Activated CD4-positive, CD25-positive, alpha-beta regulatory T cell (primary cell): Measurements from ENCODE around the gene NPC2.
"Not testable (repeated sequence)": the region's sequence is repeated elsewhere in the genome, so short reads cannot be mapped to it uniquely, and the experiment has no call there.

Experiments
- DNase-seq, 4 experiments: peaks; one replicate each; lab custom pipeline; 2025; lab: John Stamatoyannopoulos, UW

Gene NPC2

GRCh38 chr14:74469548-74470518 is 23.3 kb downstream of the NPC2 start:
- DNase-seq = no peak

GRCh38 chr14:74468513-74468912 is 24.6 kb downstream of the NPC2 start:
- DNase-seq = no peak

DNA sequence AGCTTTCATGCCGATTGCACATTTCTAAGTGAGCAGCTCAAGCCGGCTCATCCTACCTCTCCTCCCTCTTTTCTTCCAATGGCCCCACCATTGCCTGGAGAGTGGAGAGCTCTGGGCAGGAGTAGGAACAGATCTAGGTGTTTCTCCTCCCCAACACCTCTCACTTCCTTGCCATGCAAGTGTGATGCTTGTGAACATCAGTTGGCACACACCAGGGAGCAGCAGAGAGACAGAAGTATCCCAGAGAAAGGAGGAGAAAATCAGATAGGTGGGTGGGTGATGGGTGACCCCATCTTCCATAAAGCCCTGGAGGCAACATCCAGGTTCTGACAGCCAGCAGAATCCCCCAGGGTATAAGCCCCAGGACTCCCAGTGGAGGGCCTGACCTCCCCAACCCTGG is 27.8 kb downstream of the NPC2 start:
- DNase-seq = no peak

DNA sequence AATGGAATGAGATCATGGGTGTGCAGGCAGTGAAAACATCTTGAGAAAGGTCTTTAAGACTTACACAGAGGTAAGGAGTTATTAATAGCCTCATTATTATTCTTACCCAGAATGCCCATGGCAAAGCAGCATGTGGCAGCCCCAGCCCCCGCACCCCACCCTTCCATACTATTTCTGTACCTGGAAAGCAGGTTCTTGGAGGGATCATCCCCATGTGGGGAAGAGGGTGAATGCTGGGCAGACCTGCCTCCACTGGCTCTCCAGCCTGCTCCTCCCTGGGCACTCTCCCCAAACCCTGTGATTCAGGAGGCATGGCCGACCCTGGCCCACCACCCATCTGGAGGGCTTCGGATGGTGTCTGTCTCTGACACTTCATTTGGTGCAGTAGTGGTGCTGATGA is 28.3 kb downstream of the NPC2 start:
- DNase-seq = no peak

DNA sequence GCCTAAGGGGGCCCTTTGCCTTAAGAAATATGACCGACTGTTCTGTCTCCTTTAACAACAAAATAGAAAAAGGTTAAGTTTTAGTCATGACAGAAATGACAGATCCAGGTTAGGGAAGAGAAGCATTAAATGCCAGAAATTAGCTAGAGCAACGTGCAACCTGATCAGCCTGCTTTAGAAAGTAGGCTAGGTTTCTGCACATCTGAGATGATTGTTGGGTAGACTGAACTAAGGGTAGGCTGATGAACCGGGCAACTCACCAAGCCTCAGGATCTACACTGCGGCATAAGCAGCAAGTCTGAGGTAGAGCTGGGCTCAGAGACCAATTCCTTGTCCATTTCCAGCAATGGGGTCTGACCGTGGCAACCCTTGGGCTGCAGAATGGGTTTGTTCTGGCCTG is 29.4 kb downstream of the NPC2 start:
- no peak for DNase-seq

- no peak for DNase-seq
These were observed 30.1 kb downstream of the NPC2 start for GRCh38 chr14:74462993-74463392.

DNA sequence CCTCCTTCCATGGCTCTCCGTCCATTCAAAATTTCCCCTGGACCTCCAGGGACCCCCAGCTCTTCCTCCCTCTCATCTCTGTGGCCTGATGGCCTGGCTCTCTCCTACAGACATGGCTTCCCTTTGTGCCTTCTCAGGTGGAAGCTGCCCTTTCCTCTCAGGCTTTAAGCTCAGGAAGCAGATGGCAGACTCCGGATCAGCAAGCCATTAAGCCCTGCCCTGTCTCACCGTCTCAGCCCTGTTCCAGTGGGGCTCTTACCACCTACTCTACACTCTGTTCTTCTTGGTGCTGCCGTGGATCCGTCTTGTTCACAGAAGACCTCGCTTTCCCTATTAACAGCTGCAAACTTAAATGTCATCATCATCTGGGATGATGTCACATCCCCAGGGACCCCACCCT is 33.1 kb downstream of the NPC2 start:
- no peak for DNase-seq

GRCh38 chr14:74459289-74459946 is 33.7 kb downstream of the NPC2 start:
- peak in 2 of 4 experiments; percentile 2 to 7 for DNase-seq

DNA sequence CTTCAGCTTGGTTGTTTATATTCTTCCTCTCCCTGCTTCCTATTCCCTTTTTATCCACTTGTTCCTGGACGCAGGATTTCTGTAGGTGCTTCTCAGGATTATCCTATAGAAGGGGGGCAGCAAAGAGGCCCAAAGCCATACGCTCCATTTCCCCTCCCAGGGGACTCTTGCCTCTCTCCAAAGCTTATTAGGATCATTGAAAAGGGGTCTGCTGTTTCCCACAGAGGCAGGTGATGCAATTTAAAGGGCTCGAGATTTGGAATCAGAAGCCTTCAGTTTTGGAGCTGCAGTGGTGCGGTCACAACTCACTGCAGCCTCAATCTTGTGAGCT is 35.6 kb downstream of the NPC2 start:
- no peak for DNase-seq

GRCh38 chr14:74456684-74457564 is 36.2 kb downstream of the NPC2 start:
- DNase-seq = no peak

DNA sequence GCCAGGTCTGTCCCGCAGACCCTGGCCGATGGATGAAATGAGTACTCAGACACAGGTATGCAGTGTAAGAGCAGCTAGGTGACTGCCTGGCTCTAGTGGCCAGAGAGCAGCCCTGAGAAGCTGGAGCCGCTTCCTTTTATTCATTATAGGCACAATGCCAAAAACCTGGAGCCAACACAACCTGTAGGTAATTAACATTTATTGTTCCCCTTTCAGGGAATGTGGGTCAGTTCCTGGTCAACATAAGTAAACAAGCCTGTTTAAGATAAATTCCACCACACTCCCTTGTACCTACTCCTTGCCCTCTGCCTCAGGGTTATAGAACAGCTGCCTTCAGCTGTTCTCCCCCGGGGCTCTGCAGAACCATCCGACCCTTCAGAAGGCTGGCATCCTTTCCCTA is 38.7 kb downstream of the NPC2 start:
- DNase-seq = not testable (repeated sequence)

GRCh38 chr14:74444866-74445265 is 48.2 kb downstream of the NPC2 start:
- no peak for DNase-seq

- no peak for DNase-seq
These were observed 50.3 kb downstream of the NPC2 start for GRCh38 chr14:74442757-74443156.

GRCh38 chr14:74441113-74441512 is 52.0 kb downstream of the NPC2 start:
- DNase-seq = no peak

DNA sequence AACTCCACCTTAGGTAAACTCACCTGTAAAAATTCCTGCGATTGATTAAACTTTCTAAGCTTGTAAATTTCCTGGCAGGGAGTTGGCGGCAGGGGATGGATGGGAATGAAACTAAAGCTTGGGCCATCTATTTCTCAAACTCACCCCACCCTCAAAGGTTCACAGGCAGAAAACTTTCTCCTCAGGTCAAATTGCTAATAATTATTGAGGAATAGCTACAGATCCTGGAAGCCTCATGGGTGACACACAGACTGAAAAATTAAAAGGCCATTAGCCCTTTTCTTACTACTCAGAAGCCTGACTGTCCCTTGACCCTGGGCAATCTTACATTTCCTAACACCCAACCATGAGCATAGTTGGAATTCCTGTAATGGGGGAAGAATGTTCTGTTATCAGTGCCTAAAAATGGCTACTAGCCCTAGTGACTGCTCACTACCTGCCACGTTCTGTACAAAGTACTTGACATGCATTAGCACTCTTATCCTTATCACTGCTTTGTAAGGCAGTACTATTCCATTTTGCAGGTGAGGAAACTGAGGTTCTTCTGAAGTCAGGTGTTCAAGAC is 54.7 kb downstream of the NPC2 start:
- no peak for DNase-seq

GRCh38 chr14:74437496-74438053 is 55.5 kb downstream of the NPC2 start:
- DNase-seq = no peak

- no peak for DNase-seq
These were observed 58.8 kb downstream of the NPC2 start for GRCh38 chr14:74434294-74434693.

- no peak for DNase-seq
These were observed 63.1 kb downstream of the NPC2 start for GRCh38 chr14:74429991-74430390.
